HCT116 (cell line): ENCODE data around the gene RAD17. TPM values are rescaled to one million over a fixed set of nuclear protein-coding genes. Genes with fewer than 3 reads are reported as not detected.
A peak's percentile ranks its signal among the peaks of the same experiment; 100 is the strongest.
"Not testable (repeated sequence)": the region's sequence is repeated elsewhere in the genome, so short reads cannot be mapped to it uniquely, and the experiment has no call there.

Source experiments
- ATAC-seq: fragments of 200-7000 bp; cut with Tn5 transposase; 2 replicates; pipeline ENCODE4 v1.9.1; 2020; ENCODE audit warnings: mild to moderate bottlenecking, moderate library complexity
- BruUV-seq: library from RNA; stranded (reverse); fragments of 400-500 nt; replicated peaks from 2 replicates; lab custom pipeline; 2021; lab: Mats Ljungman, UMichigan
- CTCF ChIA-PET: fragments of 300-600 bp; sonication (Branson Sonifier 250); formaldehyde crosslinking; loops from one replicate; lab custom pipeline; 2021; ENCODE audit warnings: antibody characterized with exemption; lab: Charles Lee
- POLR2A ChIA-PET: fragments of 300-600, 350-600 bp; sonication (Branson Sonifier 250); formaldehyde crosslinking; loops from one replicate; lab custom pipeline; 2021; ENCODE audit warnings: antibody characterized with exemption; lab: Charles Lee
- RAD21 ChIA-PET, 2 experiments: fragments of 300-600 bp; sonication (Branson Sonifier 250); formaldehyde crosslinking; loops; one replicate each; lab custom pipeline; 2023; ENCODE audit warnings: low total read pairs in 2 of 2; ENCODE audit not compliant: uncharacterized antibody in 2 of 2, unreplicated experiment in 2 of 2, low non-redundant PET in 1 of 2; lab: Charles Lee
- DNase-seq: peaks from one replicate; pipeline ENCODE4 v3.0.0-alpha.2; 2010; ENCODE audit warnings: low read depth, low spot score
- H2AFZ ChIP-seq: fragments of 200-600 bp; shearing (Covaris generic), sonication (generic); 2 replicates; pipeline ENCODE4 v1.6.1; 2017; ENCODE audit warnings: low read depth, mixed run types, mixed read lengths, antibody characterized with exemption, low read length; ENCODE audit not compliant: poor library complexity, severe bottlenecking
- H3K27ac ChIP-seq: 2 replicates; pipeline ENCODE4 v1.5.1; 2012; ENCODE audit warnings: low read depth, low read length
- H3K27me3 ChIP-seq: fragments of 200-600 bp; sonication (generic); 2 replicates; pipeline ENCODE4 v1.6.1; 2016; ENCODE audit warnings: mixed run types, low read length, mixed read lengths; ENCODE audit not compliant: insufficient read depth
- H3K36me3 ChIP-seq, 2 experiments: fragments of 200-500 bp in 1 of 2; fragments of 200-600 bp in 1 of 2; sonication (Bioruptor generic) in 1 of 2; sonication (generic) in 1 of 2; 2 replicates each; pipeline versions ENCODE4 v1.5.1 to v1.6.1; 2014 to 2016; ENCODE audit warnings: low read length in 2 of 2, inconsistent platforms in 1 of 2, mixed read lengths in 1 of 2, mixed run types in 1 of 2; ENCODE audit not compliant: insufficient read depth in 2 of 2, control insufficient read depth in 1 of 2
- H3K4me1 ChIP-seq, 2 experiments: fragments of 200-600 bp in 1 of 2; sonication (generic) in 1 of 2; 2 replicates each; pipeline versions ENCODE4 v1.5.1 to v1.6.1; 2012 to 2017; ENCODE audit warnings: low read length in 2 of 2, inconsistent platforms in 1 of 2, mild to moderate bottlenecking in 1 of 2, mixed read lengths in 1 of 2, mixed run types in 1 of 2, moderate library complexity in 1 of 2; ENCODE audit not compliant: insufficient read depth in 2 of 2, control insufficient read depth in 1 of 2
- H3K4me2 ChIP-seq: fragments of 200-600 bp; sonication (generic); 2 replicates; pipeline ENCODE4 v1.6.1; 2017; ENCODE audit warnings: mixed run types, low read length, mixed read lengths
- H3K4me3 ChIP-seq, 2 experiments: fragments of 200-600 bp in 1 of 2; sonication (generic) in 1 of 2; replicated peaks in 1 of 2; 2 replicates each; pipeline ENCODE4 v1.5.1; 2011 to 2016; ENCODE audit warnings: low read length in 2 of 2, control low read depth in 1 of 2, low read depth in 1 of 2, mild to moderate bottlenecking in 1 of 2, mixed read lengths in 1 of 2, mixed run types in 1 of 2
- H3K79me2 ChIP-seq: fragments of 200-600 bp; sonication (generic); 2 replicates; pipeline ENCODE4 v1.6.1; 2017; ENCODE audit warnings: mild to moderate bottlenecking, mixed run types, low read length, moderate library complexity, mixed read lengths; ENCODE audit not compliant: insufficient read depth
- H3K9ac ChIP-seq: fragments of 200-600 bp; sonication (generic); 2 replicates; pipeline ENCODE4 v1.6.1; 2016; ENCODE audit warnings: low read length, mixed read lengths
- H3K9me2 ChIP-seq: fragments of 200-600 bp; sonication (generic), shearing (Covaris generic); 2 replicates; pipeline ENCODE4 v1.6.1; 2017; ENCODE audit warnings: mixed run types, mild to moderate bottlenecking, moderate library complexity; ENCODE audit not compliant: insufficient read depth
- H3K9me3 ChIP-seq, 2 experiments: fragments of 200-500 bp in 1 of 2; fragments of 200-600 bp in 1 of 2; sonication (Bioruptor generic) in 1 of 2; sonication (generic) in 1 of 2; 2 replicates each; pipeline ENCODE4 v1.6.1; 2014 to 2017; ENCODE audit warnings: low read length in 2 of 2, mixed read lengths in 2 of 2, inconsistent platforms in 1 of 2, low read depth in 1 of 2, mild to moderate bottlenecking in 1 of 2, mixed run types in 1 of 2, moderate library complexity in 1 of 2; ENCODE audit not compliant: control insufficient read depth in 1 of 2, insufficient read depth in 1 of 2
- H4K20me1 ChIP-seq: fragments of 200-600 bp; sonication (generic), shearing (Covaris generic); 2 replicates; pipeline ENCODE4 v1.6.1; 2017; ENCODE audit warnings: mixed run types, mild to moderate bottlenecking, moderate library complexity; ENCODE audit not compliant: insufficient read depth
- CBX3 ChIP-seq: IDR thresholded peaks from 2 replicates; pipeline ENCODE4 v1.6.1; 2012; ENCODE audit warnings: low read depth
- CEBPB ChIP-seq: IDR thresholded peaks from 2 replicates; pipeline ENCODE4 v1.6.1; 2012; ENCODE audit warnings: low read depth
- ELF1 ChIP-seq: IDR thresholded peaks from 2 replicates; pipeline ENCODE4 v1.6.1; 2012; ENCODE audit warnings: low read depth, borderline replicate concordance
- FOSL1 ChIP-seq: IDR thresholded peaks from 2 replicates; pipeline ENCODE4 v1.6.1; 2012; ENCODE audit warnings: low read depth
- JUND ChIP-seq: IDR thresholded peaks from 2 replicates; pipeline ENCODE4 v1.6.1; 2012
- POLR2AphosphoS5 ChIP-seq: IDR thresholded peaks from 2 replicates; pipeline ENCODE4 v1.6.1; 2011; ENCODE audit warnings: mild to moderate bottlenecking, low read depth, low read length, moderate library complexity
- SIN3A ChIP-seq: IDR thresholded peaks from 2 replicates; pipeline ENCODE4 v1.6.1; 2012; ENCODE audit warnings: low read depth
- SP1 ChIP-seq: IDR thresholded peaks from 2 replicates; pipeline ENCODE4 v1.6.1; 2012; ENCODE audit warnings: low read depth
- SRF ChIP-seq: IDR thresholded peaks from 2 replicates; pipeline ENCODE4 v1.6.1; 2012; ENCODE audit warnings: low read depth
- ZFX ChIP-seq: fragments of 450-650 bp; IDR thresholded peaks from 2 replicates; pipeline ENCODE4 v1.6.1; 2017
- intact Hi-C: fragments of 100-400 bp; cut with micrococcal nuclease; formaldehyde crosslinking; loops from 2 replicates; pipeline ENCODE4 v1.10.0; 2022
- total RNA-seq: library from RNA; stranded (reverse); gene quantifications from one replicate; pipeline ENCODE4 v1.2.1, GENCODE V29; 2021; ENCODE audit not compliant: unreplicated experiment

RAD17 gene
- total RNA-seq, 1 experiment from 2014 or later, result 29.0 TPM

GRCh38 chr5:69450116-69450515, 80.5 kb downstream of the RAD17 start:
- Histone ChIP-seq H3K27me3 (no peaks in the 10 kb centered on the region), H3K4me2 (peak overlapping the region; percentile 2; the same call in 1 of the 2 replicates), H3K9ac (no peak overlapping the region), H3K27ac (no peak overlapping the region), H3K79me2 (no peaks in the 10 kb centered on the region), H3K4me3 (no peak overlapping the region), H3K9me2 (no peaks in the 10 kb centered on the region), H3K36me3 (no peaks in the 10 kb centered on the region), H4K20me1 (no peaks in the 10 kb centered on the region)
- peak; percentile 42 for DNase-seq
- CTCF ChIA-PET, result no interaction called here
- ATAC-seq, result no peak
- intact Hi-C loops, result no loop called here
- no TSS peak for BruUV-seq
- RAD21 ChIA-PET, result no interaction called here
- TF ChIP-seq POLR2AphosphoS5 (no peak), CBX3 (peak; percentile 30; the same call in 1 of the 2 replicates), ZFX (no peak), SIN3A (no peak), ELF1 (no peak), CEBPB (no peak), JUND (peak; percentile 63), SP1 (0 out of 2 replicates have a peak, but pooled peaks have one; percentile 30), SRF (peak; percentile 46; the same call in 1 of the 2 replicates), FOSL1 (peak; percentile 89)
- TF ChIP-seq, all 23 proteins: peak for 5
- peaks cover 0 to 8% of the 10 kb centered on the region in 2 experiments; a peak in 2 of 4 replicates for H3K4me1 ChIP-seq
- no peak overlapping the region for H2AFZ ChIP-seq
- no peaks in the 10 kb centered on the region for H3K9me3 ChIP-seq
- POLR2A ChIA-PET, result no interaction called here

- H3K4me1 ChIP-seq, H3K79me2 ChIP-seq, H3K27ac ChIP-seq, RAD21 ChIA-PET, H3K4me3 ChIP-seq, CTCF ChIA-PET, H3K9me2 ChIP-seq, H3K9ac ChIP-seq, BruUV-seq, ATAC-seq, H3K36me3 ChIP-seq, H4K20me1 ChIP-seq, POLR2A ChIA-PET, H2AFZ ChIP-seq, H3K9me3 ChIP-seq, H3K27me3 ChIP-seq, DNase-seq, intact Hi-C loops: not testable (repeated sequence)
- peak overlapping the region; percentile 2; the same call in 1 of the 2 replicates for H3K4me2 ChIP-seq
Observed at GRCh38 chr5:69450527-69450926, 80.9 kb downstream of the RAD17 start.
